Stimulated activated CD4-positive, alpha-beta T cell treated with anti-CD3 and anti-CD28 coated beads, Interleukin-12 subunit alpha, Interleukin-12 subunit beta, amount 100 ng/mL, for 48 hours (primary cell): ENCODE measurements around the gene WDR36.

Experiments used
- DNase-seq, 3 donors: peaks; one replicate each; pipeline ENCODE4 v3.0.0-alpha.2; 2020; ENCODE audit warnings: low read depth in 2 of 3, low spot score in 1 of 3

WDR36 gene

DNA sequence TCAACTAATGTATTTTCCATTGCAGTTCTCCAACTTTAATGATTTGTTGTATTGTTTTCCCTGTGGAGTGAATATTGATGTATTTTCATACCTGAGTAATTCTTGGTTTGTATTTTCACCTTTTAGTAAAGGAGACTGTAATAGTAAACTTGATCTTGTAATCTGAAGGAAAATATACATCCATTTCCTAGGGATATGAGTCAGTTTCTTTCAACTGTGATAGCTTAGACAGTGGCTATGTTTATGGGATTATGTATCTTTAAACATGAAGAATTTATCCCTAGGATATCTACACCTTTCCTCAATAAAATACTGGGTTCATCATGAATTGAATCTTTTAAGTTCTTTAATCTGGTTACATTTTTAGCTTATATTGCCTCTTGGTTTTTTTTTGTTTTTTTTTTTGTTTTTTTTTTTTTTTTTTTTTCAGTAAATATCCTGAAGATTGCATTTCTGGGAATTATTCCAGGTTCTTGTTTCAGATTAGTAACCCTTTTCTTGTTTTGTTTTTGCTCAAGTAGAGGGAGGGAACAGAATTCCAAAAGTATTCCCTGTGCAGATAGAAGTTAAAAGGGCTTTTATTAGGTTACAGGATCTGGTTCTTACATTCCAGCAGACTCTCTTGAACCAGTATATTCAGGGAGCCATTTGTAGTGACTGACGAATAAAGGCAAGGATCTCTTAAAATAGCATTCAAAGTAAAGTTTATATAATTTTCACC, 7.1 kb downstream of the WDR36 start:
- DNase-seq = no peak

- no peak for DNase-seq
Measured at GRCh38 chr5:111106320-111106948, 14.3 kb downstream of the WDR36 start.

DNA sequence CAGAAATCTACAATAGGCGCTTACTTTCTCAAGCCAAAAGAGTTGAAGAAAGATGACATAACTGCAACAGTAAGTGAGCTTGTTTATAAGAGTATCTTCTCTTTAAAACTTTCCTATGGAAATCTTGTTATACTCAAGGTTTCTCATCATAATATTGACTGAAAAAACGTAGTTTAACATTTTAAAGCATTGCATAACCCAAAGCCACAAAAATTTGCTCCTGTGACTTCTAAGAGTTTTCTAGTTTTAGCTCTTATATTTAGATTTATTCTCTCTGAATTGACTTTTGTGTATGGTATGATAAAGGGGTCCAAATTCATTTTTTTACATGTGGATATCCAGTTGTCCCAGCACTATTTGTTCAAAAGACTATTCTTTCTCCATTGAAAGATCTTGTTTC, 15.2 kb downstream of the WDR36 start:
- DNase-seq = no peak

- DNase-seq = no peak
Measured at GRCh38 chr5:111111956-111112355, 19.8 kb downstream of the WDR36 start.

- DNase-seq = no peak
Measured at GRCh38 chr5:111113678-111114077, 21.5 kb downstream of the WDR36 start.

- DNase-seq = no peak
Measured at GRCh38 chr5:111115229-111115628, 23.1 kb downstream of the WDR36 start.

DNA sequence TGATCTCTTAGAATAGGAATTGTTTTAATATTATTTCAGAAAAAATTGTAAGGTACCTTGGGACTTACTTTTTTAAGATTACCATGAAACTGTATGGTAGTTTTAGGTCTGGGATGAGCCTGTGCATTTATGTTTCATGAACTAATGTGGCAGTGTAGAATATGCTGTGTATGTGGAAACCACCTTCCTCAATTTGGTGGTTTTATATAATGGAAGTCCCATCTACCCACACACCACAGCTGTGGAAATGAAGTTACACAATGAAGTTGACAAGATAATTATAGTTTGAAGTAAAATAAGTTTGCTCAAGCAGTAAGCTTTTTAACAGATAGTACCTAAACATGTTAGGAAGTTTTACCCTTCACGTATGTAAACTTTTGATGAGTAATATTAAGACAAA, 24.4 kb downstream of the WDR36 start:
- DNase-seq = no peak

GRCh38 chr5:111117136-111117535, 25.0 kb downstream of the WDR36 start:
- no peak for DNase-seq

- no peak for DNase-seq
Measured at GRCh38 chr5:111119221-111119620, 27.1 kb downstream of the WDR36 start.

DNA sequence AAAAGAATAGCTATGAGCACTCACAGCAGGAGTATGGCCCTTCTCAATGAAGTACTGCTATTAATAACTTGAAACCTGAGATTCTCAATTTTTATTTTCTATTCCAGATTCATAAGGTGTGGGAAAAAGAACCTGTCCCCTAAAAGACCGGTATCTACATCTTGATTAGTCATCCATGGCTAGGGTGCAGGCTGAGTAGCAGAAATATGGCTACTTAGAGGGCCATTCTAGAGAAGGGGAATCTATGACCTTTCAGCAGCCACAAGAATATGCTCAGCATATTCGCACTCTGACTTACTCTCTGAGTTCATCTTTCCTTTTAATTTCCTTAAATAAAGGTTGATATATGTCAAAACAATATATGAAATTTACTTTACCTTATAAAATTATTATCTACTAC, 27.7 kb downstream of the WDR36 start:
- DNase-seq = no peak

- DNase-seq = no peak
Measured at GRCh38 chr5:111120911-111121310, 28.8 kb downstream of the WDR36 start.

GRCh38 chr5:111121926-111122325, 29.8 kb downstream of the WDR36 start:
- DNase-seq = no peak

GRCh38 chr5:111122398-111122797, 30.2 kb downstream of the WDR36 start:
- DNase-seq = no peak

DNA sequence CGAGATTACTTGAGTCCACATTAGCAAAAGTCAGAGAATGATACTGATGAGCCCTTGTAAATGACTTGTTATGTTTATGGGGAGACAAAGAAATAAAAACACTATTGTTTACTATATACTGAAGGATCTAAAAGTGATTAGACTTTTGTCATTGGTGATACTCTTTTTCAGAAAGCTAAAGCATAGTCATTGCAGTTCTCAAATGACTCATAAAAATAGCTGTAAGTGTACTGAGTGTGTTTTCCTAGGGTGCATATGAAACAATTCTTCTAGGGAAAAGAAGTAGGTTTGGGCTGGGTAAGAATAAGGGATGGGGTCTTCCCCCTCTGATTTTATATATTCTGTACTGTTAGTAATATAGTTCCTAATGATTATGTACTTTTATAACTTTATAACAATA, 32.6 kb downstream of the WDR36 start:
- DNase-seq = no peak

- DNase-seq = no peak
Measured at GRCh38 chr5:111126896-111127295, 34.7 kb downstream of the WDR36 start.

GRCh38 chr5:111127453-111128195, 35.5 kb downstream of the WDR36 start:
- DNase-seq = no peak

DNA sequence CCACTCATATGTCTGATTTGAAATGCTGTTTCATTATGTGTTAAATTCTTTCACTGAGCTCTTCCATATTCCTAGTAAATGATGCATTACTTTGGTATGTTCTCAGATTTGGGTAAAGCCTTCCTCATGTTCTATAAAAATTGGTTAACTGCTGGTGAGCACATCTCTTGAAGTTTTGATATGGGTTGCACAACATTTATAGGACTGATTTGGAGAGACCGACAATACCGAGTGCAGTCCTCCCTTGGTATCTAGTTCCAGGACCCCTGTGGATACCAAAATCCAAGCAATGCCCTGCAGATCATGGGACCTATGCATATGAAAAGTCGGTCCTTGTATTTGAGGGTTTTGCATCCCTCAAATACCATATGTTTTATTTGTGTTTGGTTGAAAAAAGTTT, 37.8 kb downstream of the WDR36 start:
- DNase-seq = no peak

GRCh38 chr5:111131356-111131755, 39.2 kb downstream of the WDR36 start:
- no peak for DNase-seq

GRCh38 chr5:111132076-111132475, 39.9 kb downstream of the WDR36 start:
- no peak for DNase-seq

DNA sequence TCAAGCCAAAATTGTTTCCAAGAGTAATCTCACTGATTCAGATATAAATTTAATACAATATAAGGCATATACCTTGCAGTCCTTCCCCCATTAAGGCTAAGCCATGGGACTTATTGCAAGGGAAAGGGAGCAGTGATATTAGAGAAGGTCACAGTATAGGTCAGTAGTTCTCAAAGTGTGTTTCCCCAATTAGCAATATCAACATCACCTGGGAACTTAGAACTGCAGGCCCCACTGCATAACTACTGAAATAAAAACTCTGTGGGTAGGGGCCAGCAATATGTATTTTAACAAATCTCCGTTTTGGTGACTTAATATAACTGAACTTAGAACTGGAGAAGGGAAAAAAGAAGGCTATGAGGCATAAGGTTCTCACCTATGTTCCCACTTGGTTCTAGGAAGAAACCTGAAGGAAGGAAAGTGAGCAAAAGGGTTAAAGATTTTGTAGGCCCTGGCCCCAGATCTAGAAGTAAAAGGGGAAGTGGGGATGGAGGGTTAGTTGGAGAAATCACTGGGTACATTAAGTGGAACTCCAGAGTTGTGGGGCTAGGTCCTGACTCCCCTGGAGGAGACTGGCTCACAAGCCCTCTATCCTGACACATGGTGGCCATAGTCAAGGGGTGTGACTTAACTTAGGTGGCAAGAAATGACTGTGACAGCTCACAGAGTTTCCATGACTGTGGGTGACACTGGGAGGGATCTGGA, 40.7 kb downstream of the WDR36 start:
- no peak for DNase-seq

DNA sequence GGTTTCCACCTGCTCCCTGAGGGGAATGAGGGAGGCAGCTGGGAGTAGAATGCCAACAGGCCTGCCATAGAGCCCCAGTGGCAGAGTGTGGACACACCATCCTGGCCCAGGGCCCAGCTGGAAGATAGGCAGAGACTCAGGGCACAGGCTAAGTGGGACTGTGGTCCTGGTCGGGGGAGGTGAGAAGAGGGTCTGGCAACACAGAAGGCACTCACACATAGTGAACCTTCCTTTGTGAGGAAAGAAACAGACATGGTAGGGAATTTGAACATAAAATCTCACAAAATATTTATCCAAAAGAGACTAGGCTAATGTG, 41.2 kb downstream of the WDR36 start:
- no peak for DNase-seq

- no peak for DNase-seq
Measured at GRCh38 chr5:111134087-111134486, 41.9 kb downstream of the WDR36 start.
